Measurements from ENCODE around the gene AMER1.

The AMER1 gene

GRCh38 chrX:64196606-64197005 lies 8.9 kb downstream of the AMER1 start:
- Histone ChIP-seq H3K36me3 (ENCODE audit: control insufficient read depth, insufficient read depth, low read length) (no peaks in the 10 kb centered on the region), H3K4me3 (ENCODE audit: low read length) (no peak overlapping the region), H3K4me1 (ENCODE audit: control insufficient read depth, insufficient read depth, low read length) (no peaks in the 10 kb centered on the region), H3K9me3 (ENCODE audit: control insufficient read depth, low read length) (no peaks in the 10 kb centered on the region), H3K9ac (ENCODE audit: low read length) (no peak overlapping the region), H3K27me3 (ENCODE audit: control insufficient read depth, insufficient read depth, low read length) (no peaks in the 10 kb centered on the region)

- Histone ChIP-seq H3K27me3 (ENCODE audit: control insufficient read depth, insufficient read depth, low read length) (no peaks in the 10 kb centered on the region), H3K4me1 (ENCODE audit: control insufficient read depth, insufficient read depth, low read length) (no peaks in the 10 kb centered on the region), H3K9ac (ENCODE audit: low read length) (no peak overlapping the region), H3K9me3 (ENCODE audit: control insufficient read depth, low read length) (no peaks in the 10 kb centered on the region), H3K4me3 (ENCODE audit: low read length) (no peak overlapping the region), H3K36me3 (ENCODE audit: control insufficient read depth, insufficient read depth, low read length) (no peaks in the 10 kb centered on the region)
Observed at GRCh38 chrX:64195862-64196261, 9.6 kb downstream of the AMER1 start.

GRCh38 chrX:64192673-64193072 lies 12.8 kb downstream of the AMER1 start:
- no peak overlapping the region for H3K9ac ChIP-seq (ENCODE audit: low read length)

GRCh38 chrX:64192040-64192439 lies 13.5 kb downstream of the AMER1 start:
- no peaks in the 10 kb centered on the region for H3K36me3 ChIP-seq (ENCODE audit: control insufficient read depth, insufficient read depth, low read length)
- H3K9ac ChIP-seq (ENCODE audit: low read length) = no peak overlapping the region
- H3K4me3 ChIP-seq (ENCODE audit: low read length) = no peak overlapping the region
- H3K9me3 ChIP-seq (ENCODE audit: control insufficient read depth, low read length) = no peaks in the 10 kb centered on the region
- H3K4me1 ChIP-seq (ENCODE audit: control insufficient read depth, insufficient read depth, low read length) = no peaks in the 10 kb centered on the region
- no peaks in the 10 kb centered on the region for H3K27me3 ChIP-seq (ENCODE audit: control insufficient read depth, insufficient read depth, low read length)

More at GRCh38 chrX:64192673-64193072, 12.8 kb downstream of the AMER1 start:
- H3K27me3 ChIP-seq (ENCODE audit: control insufficient read depth, insufficient read depth, low read length) = no peaks in the 10 kb centered on the region
- H3K4me3 ChIP-seq (ENCODE audit: low read length) = no peak overlapping the region
- H3K4me1 ChIP-seq (ENCODE audit: control insufficient read depth, insufficient read depth, low read length) = no peaks in the 10 kb centered on the region
- no peaks in the 10 kb centered on the region for H3K9me3 ChIP-seq (ENCODE audit: control insufficient read depth, low read length)
- H3K36me3 ChIP-seq (ENCODE audit: control insufficient read depth, insufficient read depth, low read length) = no peaks in the 10 kb centered on the region

- Histone ChIP-seq H3K27me3 (ENCODE audit: control insufficient read depth, insufficient read depth, low read length) (no peaks in the 10 kb centered on the region), H3K36me3 (ENCODE audit: control insufficient read depth, insufficient read depth, low read length) (no peaks in the 10 kb centered on the region)
Observed at GRCh38 chrX:64191281-64192010, 14.1 kb downstream of the AMER1 start.

GRCh38 chrX:64190136-64190740 lies 15.3 kb downstream of the AMER1 start:
- Histone ChIP-seq H3K9me3 (ENCODE audit: control insufficient read depth, low read length) (no peaks in the 10 kb centered on the region), H3K4me1 (ENCODE audit: control insufficient read depth, insufficient read depth, low read length) (no peaks in the 10 kb centered on the region), H3K4me3 (ENCODE audit: low read length) (no peak overlapping the region), H3K9ac (ENCODE audit: low read length) (no peak overlapping the region), H3K27me3 (ENCODE audit: control insufficient read depth, insufficient read depth, low read length) (no peaks in the 10 kb centered on the region), H3K36me3 (ENCODE audit: control insufficient read depth, insufficient read depth, low read length) (no peaks in the 10 kb centered on the region)

More at GRCh38 chrX:64191281-64192010, 14.1 kb downstream of the AMER1 start:
- Histone ChIP-seq H3K9me3 (ENCODE audit: control insufficient read depth, low read length) (no peaks in the 10 kb centered on the region), H3K4me1 (ENCODE audit: control insufficient read depth, insufficient read depth, low read length) (no peaks in the 10 kb centered on the region), H3K4me3 (ENCODE audit: low read length) (no peak overlapping the region), H3K9ac (ENCODE audit: low read length) (no peak overlapping the region)

- Histone ChIP-seq H3K4me3 (ENCODE audit: low read length) (no peak overlapping the region), H3K27me3 (ENCODE audit: control insufficient read depth, insufficient read depth, low read length) (no peaks in the 10 kb centered on the region), H3K36me3 (ENCODE audit: control insufficient read depth, insufficient read depth, low read length) (no peaks in the 10 kb centered on the region), H3K9me3 (ENCODE audit: control insufficient read depth, low read length) (no peaks in the 10 kb centered on the region), H3K4me1 (ENCODE audit: control insufficient read depth, insufficient read depth, low read length) (no peaks in the 10 kb centered on the region), H3K9ac (ENCODE audit: low read length) (no peak overlapping the region)
Observed at GRCh38 chrX:64188901-64189300, 16.6 kb downstream of the AMER1 start.

GRCh38 chrX:64187762-64188150 lies 17.8 kb downstream of the AMER1 start:
- Histone ChIP-seq H3K9ac (ENCODE audit: low read length) (no peak overlapping the region), H3K4me1 (ENCODE audit: control insufficient read depth, insufficient read depth, low read length) (no peaks in the 10 kb centered on the region), H3K4me3 (ENCODE audit: low read length) (no peak overlapping the region), H3K9me3 (ENCODE audit: control insufficient read depth, low read length) (no peaks in the 10 kb centered on the region), H3K36me3 (ENCODE audit: control insufficient read depth, insufficient read depth, low read length) (no peaks in the 10 kb centered on the region), H3K27me3 (ENCODE audit: control insufficient read depth, insufficient read depth, low read length) (no peaks in the 10 kb centered on the region)

GRCh38 chrX:64186974-64187761 lies 18.3 kb downstream of the AMER1 start:
- H3K4me1 ChIP-seq (ENCODE audit: control insufficient read depth, insufficient read depth, low read length) = no peaks in the 10 kb centered on the region
- H3K9ac ChIP-seq (ENCODE audit: low read length) = no peak overlapping the region
- H3K36me3 ChIP-seq (ENCODE audit: control insufficient read depth, insufficient read depth, low read length) = no peaks in the 10 kb centered on the region
- no peaks in the 10 kb centered on the region for H3K27me3 ChIP-seq (ENCODE audit: control insufficient read depth, insufficient read depth, low read length)
- no peaks in the 10 kb centered on the region for H3K9me3 ChIP-seq (ENCODE audit: control insufficient read depth, low read length)
- H3K4me3 ChIP-seq (ENCODE audit: low read length) = no peak overlapping the region

GRCh38 chrX:64184396-64184795 lies 21.1 kb downstream of the AMER1 start:
- H3K36me3 ChIP-seq (ENCODE audit: control insufficient read depth, insufficient read depth, low read length) = no peaks in the 10 kb centered on the region
- no peak overlapping the region for H3K4me3 ChIP-seq (ENCODE audit: low read length)
- no peaks in the 10 kb centered on the region for H3K9me3 ChIP-seq (ENCODE audit: control insufficient read depth, low read length)
- H3K9ac ChIP-seq (ENCODE audit: low read length) = no peak overlapping the region
- no peaks in the 10 kb centered on the region for H3K27me3 ChIP-seq (ENCODE audit: control insufficient read depth, insufficient read depth, low read length)
- H3K4me1 ChIP-seq (ENCODE audit: control insufficient read depth, insufficient read depth, low read length) = no peaks in the 10 kb centered on the region

GRCh38 chrX:64182208-64182607 lies 23.3 kb downstream of the AMER1 start:
- H3K27me3 ChIP-seq (ENCODE audit: control insufficient read depth, insufficient read depth, low read length) = no peaks in the 10 kb centered on the region
- H3K4me3 ChIP-seq (ENCODE audit: low read length) = no peak overlapping the region
- H3K4me1 ChIP-seq (ENCODE audit: control insufficient read depth, insufficient read depth, low read length) = no peaks in the 10 kb centered on the region
- no peaks in the 10 kb centered on the region for H3K9me3 ChIP-seq (ENCODE audit: control insufficient read depth, low read length)
- H3K36me3 ChIP-seq (ENCODE audit: control insufficient read depth, insufficient read depth, low read length) = no peaks in the 10 kb centered on the region
- no peak overlapping the region for H3K9ac ChIP-seq (ENCODE audit: low read length)

GRCh38 chrX:64176876-64177275 lies 28.6 kb downstream of the AMER1 start:
- no peaks in the 10 kb centered on the region for H3K27me3 ChIP-seq (ENCODE audit: control insufficient read depth, insufficient read depth, low read length)
- no peaks in the 10 kb centered on the region for H3K36me3 ChIP-seq (ENCODE audit: control insufficient read depth, insufficient read depth, low read length)
- H3K9me3 ChIP-seq (ENCODE audit: control insufficient read depth, low read length) = no peaks in the 10 kb centered on the region
- no peak overlapping the region for H3K4me3 ChIP-seq (ENCODE audit: low read length)
- no peaks in the 10 kb centered on the region for H3K4me1 ChIP-seq (ENCODE audit: control insufficient read depth, insufficient read depth, low read length)
- no peak overlapping the region for H3K9ac ChIP-seq (ENCODE audit: low read length)
